Testis (tissue), 3 donors: ENCODE results near the gene EIF2B4. TPM values are rescaled to one million over a fixed set of nuclear protein-coding genes. Genes with fewer than 3 reads are reported as not detected.

Source experiments
- DNase-seq: peaks from one replicate; pipeline ENCODE4 v3.0.0-alpha.2; 2019
- H3K27ac ChIP-seq, 2 donors: fragments of 200-600 bp; sonication (generic); one replicate each; pipeline ENCODE4 v1.5.1; 2019
- H3K27me3 ChIP-seq: fragments of 200-600 bp; sonication (generic); one replicate; pipeline ENCODE4 v1.5.1; 2019
- H3K36me3 ChIP-seq: fragments of 200-600 bp; sonication (generic); one replicate; pipeline ENCODE4 v1.5.1; 2017; ENCODE audit warnings: low read depth; ENCODE audit errors: missing control alignments
- H3K4me1 ChIP-seq: fragments of 200-600 bp; sonication (generic); one replicate; pipeline ENCODE4 v1.5.1; 2019
- H3K4me3 ChIP-seq, 2 donors: fragments of 200-600 bp; sonication (generic); one replicate each; pipeline ENCODE4 v1.5.1; 2017 to 2019
- H3K9me3 ChIP-seq: fragments of 200-600 bp; sonication (generic); one replicate; pipeline ENCODE4 v1.5.1; 2017
- CTCF ChIP-seq, 3 experiments: fragments of 450-650 bp in 2 of 3; fragments of 200-600 bp in 1 of 3; sonication (generic) in 1 of 3; IDR thresholded peaks; one replicate each; pipeline ENCODE4 v1.5.1; 2016 to 2019; ENCODE audit warnings: antibody characterized with exemption in 3 of 3, mild to moderate bottlenecking in 2 of 3, moderate library complexity in 1 of 3
- POLR2A ChIP-seq: fragments of 450-650 bp; IDR thresholded peaks from one replicate; pipeline ENCODE4 v1.6.1; 2017; ENCODE audit warnings: antibody characterized with exemption, mild to moderate bottlenecking, moderate library complexity
- WGBS, 2 donors: methylation state at CpG; one replicate each; pipeline ENCODE4 v1.1.5; 2018; 5-methylcytosine and 5-hydroxymethylcytosine counted together
- intact Hi-C: fragments of 100-400 bp; cut with DNase I; formaldehyde crosslinking; loops from one replicate; pipeline ENCODE4 v1.15.1; 2023; ENCODE audit warnings: low total_unique reads
- polyA plus RNA-seq: library from polyadenylated mRNA; stranded (reverse); fragments of 350-450 nt; fragmentation: Illumina TruSeq; extraction: RNeasy Lipid Tissue Mini Kit (QIAGEN cat#74804); gene quantifications from one replicate; pipeline ENCODE4 v1.2.3, GENCODE V29; 2014; ENCODE audit warnings: low read depth, low replicate concordance; ENCODE audit not compliant: insufficient read depth
- total RNA-seq, 2 donors: library from RNA; depleted of rRNA; stranded (reverse); fragments of >200 nt; gene quantifications; one replicate each; pipeline ENCODE4 v1.2.3, GENCODE V29; 2016

Gene EIF2B4
- total and polyA plus RNA-seq, 3 donors from 2014 or later: 59.4 to 111 (median 67.7) TPM

GRCh38 chr2:27376151-27376865 lies 6.2 kb upstream of the EIF2B4 start:
- intact Hi-C loops: no loop called here
- 79 to 84% methylated on average over 15 to 16 of the region's 16 CpGs for WGBS, 2 donors
- H3K27me3 ChIP-seq: no peaks in the 10 kb centered on the region
- no peaks in the 10 kb centered on the region for H3K9me3 ChIP-seq
- TF ChIP-seq POLR2A (no peak), CTCF (IDR thresholded peaks at IDR 0.05) (no peak)
- no peak overlapping the region for H3K4me3 ChIP-seq
- no peak for DNase-seq
- peaks cover 20% of the 10 kb centered on the region for H3K4me1 ChIP-seq
- no peaks in the 10 kb centered on the region for H3K36me3 ChIP-seq
- no peak overlapping the region for H3K27ac ChIP-seq

GRCh38 chr2:27375513-27376099 lies 5.5 kb upstream of the EIF2B4 start:
- Histone ChIP-seq H3K27me3 (no peaks in the 10 kb centered on the region), H3K4me1 (peaks cover 20% of the 10 kb centered on the region), H3K27ac (no peak overlapping the region), H3K4me3 (no peak overlapping the region), H3K9me3 (no peaks in the 10 kb centered on the region), H3K36me3 (no peaks in the 10 kb centered on the region)
- TF ChIP-seq CTCF (IDR thresholded peaks at IDR 0.05) (no peak), POLR2A (no peak)
- WGBS, 2 donors: 89 to 92% methylated on average over 11 to 20 of the region's 20 CpGs
- intact Hi-C loops: no loop called here
- DNase-seq: no peak

GRCh38 chr2:27373567-27373966 lies 3.4 kb upstream of the EIF2B4 start:
- no peak overlapping the region for H3K4me3 ChIP-seq
- H3K36me3 ChIP-seq: no peaks in the 10 kb centered on the region
- no peaks in the 10 kb centered on the region for H3K9me3 ChIP-seq
- DNase-seq: no peak
- WGBS, 2 donors: 72 to 74% methylated on average over 5 of the region's 5 CpGs
- H3K27me3 ChIP-seq: no peaks in the 10 kb centered on the region
- intact Hi-C loops: no loop called here
- H3K4me1 ChIP-seq: peaks cover 20% of the 10 kb centered on the region
- TF ChIP-seq CTCF (IDR thresholded peaks at IDR 0.05) (no peak), POLR2A (no peak)
- no peak overlapping the region for H3K27ac ChIP-seq

- H3K36me3 ChIP-seq: no peaks in the 10 kb centered on the region
- no peak for DNase-seq
- intact Hi-C loops: no loop called here
Observed at GRCh38 chr2:27372937-27373336, 2.8 kb upstream of the EIF2B4 start.

More at GRCh38 chr2:27372937-27373336, 2.8 kb upstream of the EIF2B4 start:
- WGBS, 2 donors: 84 to 94% methylated on average over 6 of the region's 6 CpGs
- no peak overlapping the region for H3K4me3 ChIP-seq
- TF ChIP-seq CTCF (IDR thresholded peaks at IDR 0.05): no peak
- no peak for TF ChIP-seq POLR2A
- H3K9me3 ChIP-seq: no peaks in the 10 kb centered on the region
- no peak overlapping the region for H3K27ac ChIP-seq
- peaks cover 23% of the 10 kb centered on the region for H3K4me1 ChIP-seq
- H3K27me3 ChIP-seq: no peaks in the 10 kb centered on the region
